CD4-positive, alpha-beta T cell treated with Interleukin-6 for 4 hours (primary cell): ENCODE results near the gene TOMM34.

Experiments used
- DNase-seq: peaks from one replicate; pipeline ENCODE4 v3.0.0-alpha.2; 2020; ENCODE audit warnings: mixed read lengths

Gene TOMM34

GRCh38 chr20:44960103-44960852 lies at the start of gene TOMM34:
Gene TOMM34, minus strand, starts transcription at chr20:44960397. Its CDS starts 64 bp downstream, at chr20:44960333.
- DNase-seq, result peak; percentile 99

- no peak for DNase-seq
These were observed 48.4 kb upstream of the TOMM34 start for GRCh38 chr20:45008521-45009049.

- DNase-seq, result no peak
These were observed 37.5 kb upstream of the TOMM34 start for GRCh38 chr20:44997668-44998067.

DNA sequence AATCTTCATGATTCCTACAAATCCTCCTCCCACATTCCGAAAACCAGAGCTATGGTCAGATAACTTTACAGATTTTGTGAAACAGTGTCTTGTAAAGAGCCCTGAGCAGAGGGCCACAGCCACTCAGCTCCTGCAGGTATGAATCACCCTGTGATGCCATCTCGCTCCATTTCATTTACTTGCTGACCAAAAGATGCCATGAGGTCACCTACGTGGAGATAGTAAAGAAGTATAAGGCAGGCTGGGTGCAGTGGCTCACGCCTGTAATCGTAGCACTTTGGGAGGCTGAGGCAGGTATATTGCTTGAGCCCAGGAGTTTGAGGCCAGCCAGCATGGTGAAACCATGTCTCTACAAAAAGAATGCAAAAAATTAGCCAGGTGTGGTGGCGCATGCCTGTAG lies 37.0 kb upstream of the TOMM34 start:
- DNase-seq, result no peak

GRCh38 chr20:44993343-44993742 lies 33.1 kb upstream of the TOMM34 start:
- no peak for DNase-seq

GRCh38 chr20:44990957-44991356 lies 30.8 kb upstream of the TOMM34 start:
- no peak for DNase-seq

- peak; percentile 31 for DNase-seq
These were observed 30.2 kb upstream of the TOMM34 start for GRCh38 chr20:44990425-44990824.

- DNase-seq, result no peak
These were observed 28.5 kb upstream of the TOMM34 start for GRCh38 chr20:44988631-44989171.

- DNase-seq, result no peak
These were observed 23.0 kb upstream of the TOMM34 start for GRCh38 chr20:44983093-44983674.

DNA sequence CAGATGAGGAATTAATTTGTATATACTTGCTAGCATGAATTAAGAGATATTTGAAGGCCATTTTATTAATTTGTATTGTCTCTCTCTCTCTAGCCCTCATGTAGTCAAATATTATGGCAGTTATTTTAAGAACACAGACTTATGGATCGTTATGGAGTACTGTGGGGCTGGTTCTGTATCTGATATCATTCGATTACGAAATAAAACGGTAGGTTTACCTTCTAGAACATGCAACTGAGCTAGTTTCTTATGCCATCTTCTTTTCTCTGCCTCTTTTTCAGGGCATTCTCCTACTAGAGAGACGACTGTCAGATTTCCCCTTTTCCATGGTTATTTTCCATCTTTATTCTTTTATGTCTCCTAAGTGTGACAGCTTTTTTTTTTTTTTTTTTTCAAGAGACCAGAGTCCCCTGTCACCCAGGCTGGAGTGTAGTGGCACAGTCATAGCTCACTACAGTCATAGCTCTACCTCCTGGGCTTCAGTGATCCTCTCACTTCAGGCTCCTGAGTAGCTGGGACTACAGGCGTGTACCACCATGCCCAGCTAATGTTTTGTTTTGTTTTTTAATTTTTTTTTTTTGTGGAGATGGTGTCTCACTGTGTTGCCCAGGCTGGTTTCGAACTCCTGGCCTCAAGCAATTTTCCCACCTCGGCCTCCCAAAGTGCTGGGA lies 21.7 kb upstream of the TOMM34 start:
- no peak for DNase-seq

DNA sequence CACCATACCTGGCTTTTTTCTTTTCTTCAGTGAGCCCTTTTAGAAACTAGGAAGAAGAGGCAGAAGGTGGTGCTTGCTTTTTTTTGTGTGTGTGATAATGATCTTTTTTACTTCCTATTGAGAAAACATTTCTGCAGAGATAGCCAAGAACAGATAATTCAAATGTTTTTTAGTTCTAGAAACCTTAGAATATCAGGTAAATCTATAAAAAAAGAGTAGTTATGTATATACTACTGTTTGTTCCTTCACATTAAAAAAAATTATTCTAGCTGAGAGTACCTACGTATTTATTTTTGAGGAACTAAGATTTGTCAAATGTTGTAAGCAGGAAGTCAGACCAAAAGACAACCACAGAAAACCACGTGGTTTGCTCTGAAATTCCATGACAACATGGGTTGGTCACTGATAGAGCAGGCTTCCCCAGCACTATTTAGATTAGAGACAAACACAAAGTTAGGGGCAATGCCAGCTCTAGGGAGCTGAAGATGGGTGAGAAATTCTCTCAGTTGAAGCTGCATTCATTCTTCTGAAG lies 19.0 kb upstream of the TOMM34 start:
- DNase-seq, result peak; percentile 66

DNA sequence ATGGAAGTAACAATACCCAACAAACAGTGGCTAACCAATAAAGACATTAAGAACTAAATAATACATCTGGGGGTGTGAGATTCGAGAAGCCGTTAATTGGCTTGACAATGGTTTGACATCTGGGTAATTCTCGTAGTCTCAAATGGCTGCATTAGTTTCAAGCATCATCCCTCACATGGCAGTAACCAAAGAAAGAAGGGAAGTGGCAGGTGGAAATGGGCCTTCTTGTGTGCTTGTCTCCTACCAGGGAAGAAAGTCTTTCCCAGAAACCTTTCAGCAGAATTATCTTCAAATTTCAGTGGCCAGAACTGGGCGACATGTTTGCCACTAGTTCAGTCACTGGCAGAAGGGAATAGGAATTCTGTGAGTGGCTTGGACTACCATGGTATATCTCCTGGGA lies 16.5 kb upstream of the TOMM34 start:
- DNase-seq, result no peak

GRCh38 chr20:44973053-44973452 lies 12.9 kb upstream of the TOMM34 start:
- no peak for DNase-seq

DNA sequence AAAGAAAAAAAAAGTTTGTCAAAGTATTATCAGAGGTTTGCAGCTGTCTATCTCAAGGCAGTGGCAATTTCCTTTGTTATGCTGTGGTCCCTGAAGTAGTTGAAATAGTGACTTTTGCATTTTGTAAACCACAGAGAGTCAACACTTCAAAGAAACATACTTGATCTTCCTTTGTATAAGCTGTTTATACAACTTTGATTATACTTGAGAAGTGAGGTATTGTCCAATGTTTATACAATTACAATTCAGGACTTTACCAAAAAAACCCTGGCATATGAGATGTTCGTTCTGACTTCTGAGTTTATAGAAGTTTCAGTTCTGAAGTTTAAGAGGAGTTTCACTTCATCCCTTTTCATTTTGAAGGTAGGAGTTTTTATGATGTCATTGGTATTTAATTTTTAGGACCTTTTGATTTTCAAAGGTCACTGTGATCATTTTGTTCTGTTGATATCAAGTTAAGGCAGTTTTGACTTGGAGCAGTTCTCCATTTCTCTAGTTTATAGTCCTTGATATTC lies 10.1 kb upstream of the TOMM34 start:
- no peak for DNase-seq

DNA sequence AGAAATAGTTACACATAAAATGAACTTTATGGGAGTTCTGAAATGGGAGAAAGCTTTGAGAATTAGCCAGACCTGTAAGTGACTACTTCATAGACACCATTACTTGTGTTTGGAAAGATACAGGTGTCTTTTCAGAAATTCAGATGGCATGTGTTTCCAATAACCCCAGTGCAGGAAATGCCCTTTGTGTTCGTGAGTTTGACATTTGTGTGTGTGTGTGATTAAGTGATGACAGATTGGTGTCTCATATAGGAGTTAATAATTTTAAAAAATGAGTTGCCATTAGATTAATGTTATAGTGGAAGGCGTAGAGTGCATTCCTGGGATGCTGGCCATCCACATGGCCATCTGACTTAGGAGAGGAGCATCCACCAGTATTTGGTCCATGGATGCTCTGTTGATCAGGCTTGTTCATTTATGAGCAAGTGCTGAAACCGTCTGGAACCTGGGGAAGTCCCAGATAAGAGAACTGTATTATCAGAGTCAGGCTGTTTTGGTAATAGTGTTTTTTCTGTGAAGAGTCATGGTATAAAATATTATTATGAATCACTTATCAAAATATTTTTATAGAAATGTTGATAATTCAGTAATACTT lies 9.2 kb upstream of the TOMM34 start:
- DNase-seq, result peak; percentile 26

DNA sequence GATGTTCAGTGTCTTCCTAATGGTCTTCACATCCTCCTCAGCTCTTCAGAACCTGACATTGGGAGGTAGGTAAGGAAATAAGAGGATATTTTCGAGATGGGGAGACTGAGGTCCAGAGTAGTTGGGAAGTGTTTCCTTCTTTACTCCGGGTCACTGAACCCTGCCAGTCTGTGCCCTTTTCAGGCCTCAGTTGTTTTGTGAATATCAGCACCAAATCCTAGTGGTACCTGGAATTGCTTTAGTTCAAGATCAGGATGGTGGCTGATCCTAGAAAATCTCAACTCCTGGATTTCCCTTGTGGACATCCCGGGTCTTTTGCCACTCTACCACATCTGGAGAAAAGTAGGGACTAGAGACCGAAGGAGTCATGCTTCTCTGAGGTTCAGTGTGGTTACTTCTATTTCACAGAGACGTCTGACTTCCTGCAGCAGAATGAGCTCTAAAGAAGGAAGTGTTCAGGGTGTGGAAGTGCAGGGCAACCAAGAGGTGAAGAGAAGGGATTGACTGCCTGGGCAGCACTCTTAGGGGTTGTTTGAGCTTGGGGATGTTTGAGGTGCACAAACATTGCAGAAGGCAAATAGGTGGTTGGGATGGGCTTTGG lies 7.1 kb upstream of the TOMM34 start:
- DNase-seq, result peak; percentile 53

GRCh38 chr20:44966030-44966961 lies 6.1 kb upstream of the TOMM34 start, which contains the start of gene STK4:
Gene STK4, plus strand, starts transcription at chr20:44966512. Its CDS starts 57 bp downstream, at chr20:44966569.
- DNase-seq, result peak; percentile 96

DNA sequence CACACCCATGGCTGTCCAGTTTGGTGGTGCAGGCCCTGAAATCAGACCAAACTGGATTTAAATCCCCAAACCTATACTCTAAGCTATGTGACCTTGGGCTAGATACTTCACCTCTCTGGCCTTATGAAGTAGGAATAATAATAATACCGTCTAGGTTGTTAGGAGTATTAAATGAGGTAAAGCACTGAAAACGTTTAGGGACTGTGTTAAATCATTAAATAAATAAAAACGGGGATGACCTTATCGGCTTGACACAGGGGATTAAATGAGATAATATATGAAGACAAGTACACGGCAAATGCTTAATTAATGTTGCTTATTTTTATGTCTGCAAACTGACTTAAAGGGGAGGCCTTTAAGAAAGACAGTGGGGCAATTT lies 5.4 kb upstream of the TOMM34 start:
- no peak for DNase-seq

- no peak for DNase-seq
These were observed 3.4 kb upstream of the TOMM34 start for GRCh38 chr20:44963325-44964215.

- no peak for DNase-seq
These were observed 2.3 kb upstream of the TOMM34 start for GRCh38 chr20:44962483-44962882.
